MM.1S (cell line): ENCODE measurements around the gene FOS.
A peak's percentile ranks its signal among the peaks of the same experiment; 100 is the strongest.
"Not testable (repeated sequence)": the region's sequence is repeated elsewhere in the genome, so short reads cannot be mapped to it uniquely, and the experiment has no call there.

ENCODE experiments used
- DNase-seq: peaks from one replicate; pipeline ENCODE4 v3.0.0-alpha.2; 2015
- H2AFZ ChIP-seq: fragments of 300-600 bp; sonication (generic); 2 replicates; pipeline ENCODE4 v1.6.0; 2016; ENCODE audit warnings: antibody characterized with exemption, low read length
- H3F3A ChIP-seq: fragments of 300-600 bp; sonication (generic); 2 replicates; pipeline ENCODE4 v1.6.1; 2016; ENCODE audit warnings: mild to moderate bottlenecking, antibody characterized with exemption, low read length, moderate library complexity, mixed read lengths; ENCODE audit not compliant: insufficient read depth
- H3K27ac ChIP-seq: fragments of 300-600 bp; sonication (generic); 2 replicates; pipeline ENCODE4 v1.5.1; 2016; ENCODE audit warnings: mild to moderate bottlenecking, low read length
- H3K27me3 ChIP-seq: fragments of 300-600 bp; sonication (generic); replicated peaks from 2 replicates; pipeline ENCODE4 v1.6.0; 2016; ENCODE audit warnings: low read length; ENCODE audit not compliant: insufficient read depth
- H3K36me3 ChIP-seq: fragments of 300-600 bp; sonication (generic); replicated peaks from 2 replicates; pipeline ENCODE4 v1.6.1; 2016; ENCODE audit warnings: mild to moderate bottlenecking, low read length, mixed read lengths; ENCODE audit not compliant: insufficient read depth
- H3K4me1 ChIP-seq: fragments of 300-600 bp; sonication (generic); 2 replicates; pipeline ENCODE4 v1.6.1; 2016; ENCODE audit warnings: low read length, mixed read lengths
- H3K4me2 ChIP-seq: fragments of 300-600 bp; sonication (generic); 2 replicates; pipeline ENCODE4 v1.6.0; 2016; ENCODE audit warnings: low read depth, low read length
- H3K4me3 ChIP-seq: fragments of 300-600 bp; sonication (generic); 2 replicates; pipeline ENCODE4 v1.5.1; 2016; ENCODE audit warnings: low read length, mixed read lengths
- H3K79me2 ChIP-seq: fragments of 300-600 bp; sonication (generic); 2 replicates; pipeline ENCODE4 v1.6.1; 2016; ENCODE audit warnings: mixed run types, low read length, mixed read lengths
- H3K9ac ChIP-seq: fragments of 300-600 bp; sonication (generic); 2 replicates; pipeline ENCODE4 v1.6.1; 2016; ENCODE audit warnings: low read length, mixed read lengths
- H3K9me2 ChIP-seq: fragments of 300-600 bp; sonication (generic); replicated peaks from 2 replicates; pipeline ENCODE4 v1.6.1; 2016; ENCODE audit warnings: mild to moderate bottlenecking, low read length, mixed read lengths; ENCODE audit not compliant: insufficient read depth
- H3K9me3 ChIP-seq: fragments of 300-600 bp; sonication (generic); replicated peaks from 2 replicates; pipeline ENCODE4 v1.6.1; 2016; ENCODE audit warnings: mild to moderate bottlenecking, low read length, mixed read lengths; ENCODE audit not compliant: insufficient read depth
- H4K20me1 ChIP-seq: fragments of 300-600 bp; sonication (generic); 2 replicates; pipeline ENCODE4 v1.6.1; 2016; ENCODE audit warnings: mild to moderate bottlenecking, low read length, moderate library complexity, mixed read lengths; ENCODE audit not compliant: insufficient read depth
- EZH2 ChIP-seq: fragments of 300-600 bp; sonication (generic); optimal IDR thresholded peaks from 2 replicates; pipeline ENCODE3; 2017; ENCODE audit warnings: low read depth, mild to moderate bottlenecking, antibody characterized with exemption, low read length, mixed read lengths
- EZH2phosphoT487 ChIP-seq: fragments of 300-600 bp; sonication (generic); IDR thresholded peaks from 2 replicates; pipeline ENCODE4 v1.6.1; 2018; ENCODE audit warnings: antibody characterized with exemption, low read length
- TF ChIP-seq, protein P1 (sequence below): fragments of 300-600 bp; sonication (generic); IDR thresholded peaks from 2 replicates; pipeline ENCODE4 v1.5.1; 2016; ENCODE audit warnings: antibody characterized with exemption, low read length, mixed read lengths

FOS gene

DNA sequence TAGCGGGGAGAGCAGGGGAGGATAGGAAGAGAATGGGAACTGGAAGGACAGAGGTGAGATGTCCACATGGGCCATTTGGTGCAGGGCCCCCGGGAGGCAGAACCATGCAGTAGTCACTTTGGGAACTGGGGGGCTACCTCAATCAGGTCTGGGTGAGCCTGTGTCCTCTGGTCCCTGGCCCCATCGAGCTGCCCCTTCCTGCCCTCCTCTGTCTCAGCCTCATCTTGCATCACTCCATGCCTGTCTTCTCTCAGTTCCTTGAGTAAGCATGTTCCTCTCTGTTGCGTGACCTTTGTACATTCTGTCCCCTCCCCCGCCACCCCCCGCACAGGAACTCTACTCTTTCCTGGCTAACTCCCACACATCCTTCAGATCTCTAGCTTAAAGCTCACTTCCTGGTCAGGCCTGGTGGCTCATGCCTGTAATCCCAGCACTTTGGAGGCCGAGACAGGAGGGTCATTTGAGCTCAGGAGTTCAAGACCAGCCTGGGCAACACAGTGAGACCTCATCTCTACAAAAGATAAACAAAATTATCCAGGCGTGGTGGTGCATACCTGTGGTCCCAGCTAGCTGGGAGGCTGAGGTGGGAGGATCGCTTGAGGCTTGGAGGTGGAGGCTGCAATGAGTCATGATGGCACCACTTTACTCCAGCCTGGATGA lies 23.2 kb downstream of the FOS start:
- DNase-seq = no peak
- Histone ChIP-seq H4K20me1 (no peaks in the 10 kb centered on the region), H3K9ac (no peak overlapping the region), H3K79me2 (no peaks in the 10 kb centered on the region), H3K27ac (no peak overlapping the region), H2AFZ (no peak overlapping the region), H3K4me3 (no peak overlapping the region), H3K36me3 (no peaks in the 10 kb centered on the region), H3K4me2 (no peak overlapping the region), H3K27me3 (no peaks in the 10 kb centered on the region), H3K9me3 (no peaks in the 10 kb centered on the region), H3K4me1 (no peaks in the 10 kb centered on the region), H3K9me2 (no peaks in the 10 kb centered on the region), H3F3A (no peaks in the 10 kb centered on the region)
- no peak for TF ChIP-seq EZH2

DNA sequence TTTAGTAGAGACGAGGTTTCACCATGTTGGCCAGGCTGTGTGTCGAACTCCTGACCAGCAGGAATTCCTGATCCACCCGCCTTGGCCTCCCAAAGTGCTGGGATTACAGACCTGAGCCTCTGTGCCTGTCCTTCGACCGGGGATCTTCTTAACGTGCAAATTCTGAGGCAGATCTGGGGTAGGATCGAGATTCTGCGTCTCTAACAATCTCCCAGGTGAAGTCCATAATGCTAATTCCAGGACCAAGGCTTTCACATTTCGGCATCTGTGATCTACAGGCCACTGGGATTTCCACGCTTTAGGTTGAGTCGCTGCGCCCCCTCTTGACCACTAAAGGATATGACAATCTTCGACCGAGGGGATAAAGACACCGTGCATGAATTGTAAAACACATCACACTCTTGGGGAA lies 24.8 kb downstream of the FOS start:
- no peaks in the 10 kb centered on the region for H3K4me1 ChIP-seq
- H3F3A ChIP-seq = no peaks in the 10 kb centered on the region
- H3K4me3 ChIP-seq = no peak overlapping the region
- no peaks in the 10 kb centered on the region for H3K79me2 ChIP-seq
- H3K9me3 ChIP-seq = no peaks in the 10 kb centered on the region
- no peaks in the 10 kb centered on the region for H3K36me3 ChIP-seq
- no peak overlapping the region for H3K27ac ChIP-seq
- TF ChIP-seq, protein P1, sequence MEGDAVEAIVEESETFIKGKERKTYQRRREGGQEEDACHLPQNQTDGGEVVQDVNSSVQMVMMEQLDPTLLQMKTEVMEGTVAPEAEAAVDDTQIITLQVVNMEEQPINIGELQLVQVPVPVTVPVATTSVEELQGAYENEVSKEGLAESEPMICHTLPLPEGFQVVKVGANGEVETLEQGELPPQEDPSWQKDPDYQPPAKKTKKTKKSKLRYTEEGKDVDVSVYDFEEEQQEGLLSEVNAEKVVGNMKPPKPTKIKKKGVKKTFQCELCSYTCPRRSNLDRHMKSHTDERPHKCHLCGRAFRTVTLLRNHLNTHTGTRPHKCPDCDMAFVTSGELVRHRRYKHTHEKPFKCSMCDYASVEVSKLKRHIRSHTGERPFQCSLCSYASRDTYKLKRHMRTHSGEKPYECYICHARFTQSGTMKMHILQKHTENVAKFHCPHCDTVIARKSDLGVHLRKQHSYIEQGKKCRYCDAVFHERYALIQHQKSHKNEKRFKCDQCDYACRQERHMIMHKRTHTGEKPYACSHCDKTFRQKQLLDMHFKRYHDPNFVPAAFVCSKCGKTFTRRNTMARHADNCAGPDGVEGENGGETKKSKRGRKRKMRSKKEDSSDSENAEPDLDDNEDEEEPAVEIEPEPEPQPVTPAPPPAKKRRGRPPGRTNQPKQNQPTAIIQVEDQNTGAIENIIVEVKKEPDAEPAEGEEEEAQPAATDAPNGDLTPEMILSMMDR = peak; percentile 65
- TF ChIP-seq EZH2 (no peak), EZH2phosphoT487 (no peak)
- peak overlapping the region; percentile 26; the same call in 1 of the 2 replicates for H2AFZ ChIP-seq
- H4K20me1 ChIP-seq = no peaks in the 10 kb centered on the region
- no peak overlapping the region for H3K4me2 ChIP-seq
- H3K9me2 ChIP-seq = no peaks in the 10 kb centered on the region
- no peak overlapping the region for H3K9ac ChIP-seq
- peak; percentile 48 for DNase-seq
- no peaks in the 10 kb centered on the region for H3K27me3 ChIP-seq

DNA sequence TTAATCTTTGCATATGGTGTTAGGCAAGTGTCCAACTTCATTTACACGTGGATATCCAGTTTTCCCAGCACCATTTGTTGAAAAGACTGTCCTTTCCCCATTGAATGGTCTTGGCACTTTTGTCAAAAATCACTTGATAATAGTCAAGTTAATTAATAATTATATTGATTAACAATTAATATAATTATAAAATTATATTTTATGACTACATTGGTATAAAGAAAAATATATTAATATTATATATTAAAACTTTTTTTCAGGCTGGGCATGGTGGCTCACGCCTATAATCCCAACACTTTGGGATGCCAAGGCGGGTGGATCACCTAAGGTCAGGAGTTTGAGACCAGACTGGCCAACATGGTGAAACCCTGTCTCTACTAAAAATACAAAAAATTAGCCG lies 27.8 kb downstream of the FOS start:
- not testable (repeated sequence) for H2AFZ ChIP-seq, H3K27ac ChIP-seq, DNase-seq, H3K4me1 ChIP-seq, H3K36me3 ChIP-seq, H4K20me1 ChIP-seq, H3K79me2 ChIP-seq, H3K9me3 ChIP-seq, H3K9me2 ChIP-seq, H3K27me3 ChIP-seq, H3K4me2 ChIP-seq, H3F3A ChIP-seq, H3K9ac ChIP-seq, H3K4me3 ChIP-seq

DNA sequence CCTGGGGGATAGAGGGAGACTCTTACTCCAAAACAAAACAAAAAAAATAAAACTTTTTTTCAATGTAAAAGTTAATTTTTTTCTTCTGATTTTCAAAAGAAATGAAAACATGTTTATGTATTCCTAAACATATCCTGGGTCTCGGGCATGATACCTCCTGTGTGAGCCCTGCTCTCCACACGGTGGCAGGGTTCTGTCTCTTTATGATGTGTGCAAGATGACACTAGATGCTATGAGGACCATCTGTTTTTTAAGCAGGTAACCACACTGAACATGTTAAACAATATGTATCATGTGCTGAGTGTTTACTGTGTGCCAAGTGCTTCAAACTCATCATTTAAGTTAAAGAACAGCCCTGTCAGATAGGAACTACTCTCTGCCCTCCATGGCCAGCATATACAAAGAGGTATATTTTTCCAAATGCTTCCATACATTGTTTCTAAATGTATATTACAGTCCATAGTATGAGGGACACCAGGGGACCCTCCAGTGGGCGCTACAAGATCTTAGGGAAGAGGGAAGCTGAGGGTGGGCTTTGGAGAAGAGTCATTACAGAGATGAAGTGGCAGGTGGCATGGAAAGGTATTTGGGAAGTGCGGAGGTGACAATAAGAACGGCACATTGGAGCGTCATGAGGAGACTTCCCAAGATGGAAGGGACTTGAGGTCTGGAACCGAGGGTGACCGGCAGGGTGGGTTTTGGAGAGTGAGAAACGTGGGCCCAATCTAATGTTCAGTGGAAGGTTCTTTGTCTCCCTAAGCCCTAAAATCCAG lies 28.5 kb downstream of the FOS start:
- Histone ChIP-seq H4K20me1 (no peaks in the 10 kb centered on the region), H3K4me3 (no peak overlapping the region), H3K4me2 (no peak overlapping the region), H3K27ac (no peak overlapping the region), H3K79me2 (no peaks in the 10 kb centered on the region), H3F3A (no peaks in the 10 kb centered on the region), H3K27me3 (no peaks in the 10 kb centered on the region), H3K9me2 (no peaks in the 10 kb centered on the region), H2AFZ (peak overlapping the region; percentile 51; the same call in 1 of the 2 replicates), H3K9ac (no peak overlapping the region), H3K4me1 (no peaks in the 10 kb centered on the region), H3K9me3 (no peaks in the 10 kb centered on the region), H3K36me3 (no peaks in the 10 kb centered on the region)
- peak; percentile 10 for DNase-seq
- TF ChIP-seq EZH2 = no peak
- TF ChIP-seq, protein P1 = 0 out of 2 replicates have a peak, but pooled peaks have one; percentile 8
